ENCODE results near the gene SERHL2. TPM values are rescaled to one million over a fixed set of nuclear protein-coding genes. Genes with fewer than 3 reads are reported as not detected.
"Not testable (repeated sequence)": the region's sequence is repeated elsewhere in the genome, so short reads cannot be mapped to it uniquely, and the experiment has no call there.

The SERHL2 gene
- total RNA-seq, 2 donors from 2014 or later, result 12.6 to 12.8 TPM

- not testable (repeated sequence) for H3K4me1 ChIP-seq (ENCODE audit: control insufficient read depth, insufficient read depth, low read length); H3K36me3 Mint-ChIP-seq (ENCODE audit: low read depth); H3K4me3 Mint-ChIP-seq; H3K4me1 Mint-ChIP-seq; H3K9me3 Mint-ChIP-seq; H3K27me3 Mint-ChIP-seq (ENCODE audit: insufficient read depth); H3K27me3 ChIP-seq (ENCODE audit: control insufficient read depth, insufficient read depth, low read length, poor library complexity, severe bottlenecking); H3K4me3 ChIP-seq (ENCODE audit: low read length); H3K27ac ChIP-seq (ENCODE audit: low read depth, low read length); DNase-seq; H3K27ac Mint-ChIP-seq; H3K9ac ChIP-seq (ENCODE audit: extremely low read depth, low read length, poor library complexity, severe bottlenecking); H3K9me3 ChIP-seq (ENCODE audit: control insufficient read depth, low read length); H3K36me3 ChIP-seq (ENCODE audit: control insufficient read depth, insufficient read depth, low read length)
- 88% methylated on average over 8 of the region's 11 CpGs; no CpG with 5 or more reads in 1 of the 2 experiments for WGBS, 2 experiments (ENCODE audit: insufficient coverage in 1 of 2, insufficient read length in 1 of 2)
These were observed 14.5 kb upstream of the SERHL2 start for GRCh38 chr22:42539236-42539771.

DNA sequence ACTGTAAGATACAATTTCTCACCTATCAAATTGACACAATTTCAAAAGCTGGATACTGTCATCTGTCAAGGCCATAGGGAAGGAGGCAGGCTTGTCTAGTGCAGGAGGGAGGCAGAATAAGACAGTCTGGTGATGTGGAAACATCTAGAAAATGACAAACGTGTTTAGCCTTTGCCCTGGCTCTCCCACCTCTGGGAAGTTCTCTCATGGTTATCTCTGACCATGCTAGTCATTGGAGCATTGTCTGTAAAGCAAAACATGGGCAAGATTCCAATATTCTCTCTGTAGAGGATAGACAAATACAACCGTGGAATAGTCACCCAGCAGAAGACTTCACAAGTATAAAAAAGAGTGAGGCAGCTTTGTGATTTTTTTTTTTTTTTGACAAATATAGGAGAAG, 9.1 kb upstream of the SERHL2 start:
- no peak overlapping the region for H3K27ac Mint-ChIP-seq

GRCh38 chr22:42547562-42547961, 6.2 kb upstream of the SERHL2 start:
- 80 to 85% methylated on average over 5 to 9 of the region's 9 CpGs for WGBS, 2 experiments (ENCODE audit: insufficient coverage in 1 of 2, insufficient read length in 1 of 2)
- Mint-ChIP-seq H3K4me1 (peaks cover 24% of the 10 kb centered on the region), H3K4me3 (no peak overlapping the region), H3K27me3 (ENCODE audit: insufficient read depth) (peaks cover 3% of the 10 kb centered on the region), H3K36me3 (ENCODE audit: low read depth) (peaks cover 3% of the 10 kb centered on the region), H3K9me3 (peaks cover 28% of the 10 kb centered on the region), H3K27ac (peak overlapping the region; percentile 87)
- Histone ChIP-seq H3K9me3 (ENCODE audit: control insufficient read depth, low read length) (peaks cover 16% of the 10 kb centered on the region), H3K27me3 (ENCODE audit: control insufficient read depth, insufficient read depth, low read length, poor library complexity, severe bottlenecking) (no peaks in the 10 kb centered on the region), H3K4me1 (ENCODE audit: control insufficient read depth, insufficient read depth, low read length) (peaks cover 6% of the 10 kb centered on the region), H3K36me3 (ENCODE audit: control insufficient read depth, insufficient read depth, low read length) (no peaks in the 10 kb centered on the region), H3K27ac (ENCODE audit: low read depth, low read length) (no peak overlapping the region), H3K4me3 (ENCODE audit: low read length) (no peak overlapping the region), H3K9ac (ENCODE audit: extremely low read depth, low read length, poor library complexity, severe bottlenecking) (peak overlapping the region; percentile 50)
- no peak for DNase-seq
- TF ChIP-seq, protein P1, sequence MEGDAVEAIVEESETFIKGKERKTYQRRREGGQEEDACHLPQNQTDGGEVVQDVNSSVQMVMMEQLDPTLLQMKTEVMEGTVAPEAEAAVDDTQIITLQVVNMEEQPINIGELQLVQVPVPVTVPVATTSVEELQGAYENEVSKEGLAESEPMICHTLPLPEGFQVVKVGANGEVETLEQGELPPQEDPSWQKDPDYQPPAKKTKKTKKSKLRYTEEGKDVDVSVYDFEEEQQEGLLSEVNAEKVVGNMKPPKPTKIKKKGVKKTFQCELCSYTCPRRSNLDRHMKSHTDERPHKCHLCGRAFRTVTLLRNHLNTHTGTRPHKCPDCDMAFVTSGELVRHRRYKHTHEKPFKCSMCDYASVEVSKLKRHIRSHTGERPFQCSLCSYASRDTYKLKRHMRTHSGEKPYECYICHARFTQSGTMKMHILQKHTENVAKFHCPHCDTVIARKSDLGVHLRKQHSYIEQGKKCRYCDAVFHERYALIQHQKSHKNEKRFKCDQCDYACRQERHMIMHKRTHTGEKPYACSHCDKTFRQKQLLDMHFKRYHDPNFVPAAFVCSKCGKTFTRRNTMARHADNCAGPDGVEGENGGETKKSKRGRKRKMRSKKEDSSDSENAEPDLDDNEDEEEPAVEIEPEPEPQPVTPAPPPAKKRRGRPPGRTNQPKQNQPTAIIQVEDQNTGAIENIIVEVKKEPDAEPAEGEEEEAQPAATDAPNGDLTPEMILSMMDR (conservative IDR thresholded peaks at IDR 0.05), result no peak

More for the DNA sequence above, 9.1 kb upstream of the SERHL2 start:
- H3K27me3 Mint-ChIP-seq (ENCODE audit: insufficient read depth), result no peaks in the 10 kb centered on the region
- TF ChIP-seq, protein P1 (conservative IDR thresholded peaks at IDR 0.05), result no peak
- Histone ChIP-seq H3K36me3 (ENCODE audit: control insufficient read depth, insufficient read depth, low read length) (no peaks in the 10 kb centered on the region), H3K4me1 (ENCODE audit: control insufficient read depth, insufficient read depth, low read length) (peaks cover 6% of the 10 kb centered on the region), H3K4me3 (ENCODE audit: low read length) (no peak overlapping the region), H3K27me3 (ENCODE audit: control insufficient read depth, insufficient read depth, low read length, poor library complexity, severe bottlenecking) (no peaks in the 10 kb centered on the region), H3K9ac (ENCODE audit: extremely low read depth, low read length, poor library complexity, severe bottlenecking) (no peak overlapping the region), H3K9me3 (ENCODE audit: control insufficient read depth, low read length) (peaks cover 10% of the 10 kb centered on the region), H3K27ac (ENCODE audit: low read depth, low read length) (no peak overlapping the region)
- peaks cover 26% of the 10 kb centered on the region for H3K4me1 Mint-ChIP-seq
- no peak for DNase-seq
- WGBS, 2 experiments (ENCODE audit: insufficient coverage in 1 of 2, insufficient read length in 1 of 2), result 80 to 82% methylated on average over 2 of the region's 2 CpGs
- peaks cover 7% of the 10 kb centered on the region for H3K9me3 Mint-ChIP-seq
- H3K36me3 Mint-ChIP-seq (ENCODE audit: low read depth), result no peaks in the 10 kb centered on the region
- no peak overlapping the region for H3K4me3 Mint-ChIP-seq

GRCh38 chr22:42548126-42548525, 5.6 kb upstream of the SERHL2 start:
- not testable (repeated sequence) for H3K27me3 ChIP-seq (ENCODE audit: control insufficient read depth, insufficient read depth, low read length, poor library complexity, severe bottlenecking); H3K27me3 Mint-ChIP-seq (ENCODE audit: insufficient read depth); H3K4me3 ChIP-seq (ENCODE audit: low read length); H3K27ac ChIP-seq (ENCODE audit: low read depth, low read length); H3K36me3 Mint-ChIP-seq (ENCODE audit: low read depth); DNase-seq; H3K4me3 Mint-ChIP-seq; H3K4me1 ChIP-seq (ENCODE audit: control insufficient read depth, insufficient read depth, low read length); H3K36me3 ChIP-seq (ENCODE audit: control insufficient read depth, insufficient read depth, low read length)
- Mint-ChIP-seq H3K4me1 (peaks cover 22% of the 10 kb centered on the region), H3K9me3 (peaks cover 28% of the 10 kb centered on the region), H3K27ac (peak overlapping the region; percentile 87)
- 65 to 77% methylated on average over 4 to 6 of the region's 6 CpGs for WGBS, 2 experiments (ENCODE audit: insufficient coverage in 1 of 2, insufficient read length in 1 of 2)
- Histone ChIP-seq H3K9me3 (ENCODE audit: control insufficient read depth, low read length) (peaks cover 11% of the 10 kb centered on the region), H3K9ac (ENCODE audit: extremely low read depth, low read length, poor library complexity, severe bottlenecking) (peak overlapping the region; percentile 16)

Measured in endodermal cell (in vitro differentiated cells).